T-helper 2 cell treated with Interferon-gamma antibody and Interleukin-4, amounts not matched to agents 5 μg/mL and 100 μg/mL, for 36 hours (primary cell): ENCODE data around the gene GPC5.
"Not testable (repeated sequence)": the region's sequence is repeated elsewhere in the genome, so short reads cannot be mapped to it uniquely, and the experiment has no call there.

Experiments
- DNase-seq: peaks from one replicate; pipeline ENCODE4 v3.0.0; 2021; ENCODE audit warnings: low spot score
- H3K27ac Mint-ChIP-seq: one replicate; pipeline ENCODE4 v1.8.0; 2021; ENCODE audit warnings: mild to moderate bottlenecking, mixed read lengths
- H3K27me3 Mint-ChIP-seq: one replicate; pipeline ENCODE4 v1.8.0; 2021; ENCODE audit warnings: low read depth, mixed read lengths
- H3K36me3 Mint-ChIP-seq: one replicate; pipeline ENCODE4 v1.8.0; 2021; ENCODE audit warnings: low read depth, mixed read lengths
- H3K4me1 Mint-ChIP-seq: one replicate; pipeline ENCODE4 v1.8.0; 2021; ENCODE audit warnings: low read depth, mixed read lengths
- H3K4me3 Mint-ChIP-seq: one replicate; pipeline ENCODE4 v1.8.0; 2022; ENCODE audit warnings: mild to moderate bottlenecking, moderate library complexity, mixed read lengths
- H3K9me3 Mint-ChIP-seq: one replicate; pipeline ENCODE4 v1.8.0; 2021; ENCODE audit warnings: mixed read lengths

The GPC5 gene

DNA sequence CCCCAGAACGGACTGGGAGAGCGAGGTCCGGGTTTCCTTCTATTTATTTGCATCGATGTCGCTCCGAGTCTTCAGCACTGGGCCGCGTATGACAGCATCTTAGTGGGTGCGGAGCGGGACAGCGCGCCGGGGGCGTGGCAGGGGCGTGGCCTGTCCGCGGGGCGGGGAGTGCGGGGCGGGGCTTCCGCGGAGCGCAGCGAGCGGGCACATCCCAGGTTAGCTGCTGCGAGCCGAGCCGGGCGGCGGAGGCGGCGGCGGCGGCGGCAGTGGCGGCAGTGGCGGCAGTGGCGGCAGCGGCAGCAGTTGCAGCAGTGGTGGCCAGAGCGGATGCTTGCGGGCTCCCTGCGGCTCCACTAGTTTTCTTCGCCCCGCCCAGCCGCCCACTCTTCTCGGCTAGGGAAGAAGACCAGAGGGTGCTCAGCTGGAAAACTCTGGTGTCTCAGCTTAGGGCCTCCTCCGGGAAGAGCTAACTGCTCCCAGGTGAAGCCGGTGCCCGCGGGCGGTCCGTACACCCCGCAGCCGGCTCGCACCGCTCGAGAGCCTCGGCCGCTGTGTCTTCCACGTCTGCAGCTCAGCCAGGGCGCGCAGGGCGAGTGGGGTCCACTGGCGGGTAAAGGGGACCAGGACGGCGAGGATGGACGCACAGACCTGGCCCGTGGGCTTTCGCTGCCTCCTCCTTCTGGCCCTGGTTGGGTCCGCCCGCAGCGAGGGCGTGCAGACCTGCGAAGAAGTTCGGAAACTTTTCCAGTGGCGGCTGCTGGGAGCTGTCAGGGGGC, at the start of gene GPC5:
Gene GPC5 (plus strand): TSS at position 209 of the 776 bp plus-strand sequence.
- Mint-ChIP-seq H3K4me1 (peaks cover 9% of the 10 kb centered on the region), H3K9me3 (no peaks in the 10 kb centered on the region), H3K4me3 (peak within 1 kb of the TSS; percentile 75), H3K27me3 (peaks cover 82% of the 10 kb centered on the region), H3K27ac (no peak within 1 kb of the TSS), H3K36me3 (no peaks in the 10 kb centered on the region)
- DNase-seq: peak; percentile 75

DNA sequence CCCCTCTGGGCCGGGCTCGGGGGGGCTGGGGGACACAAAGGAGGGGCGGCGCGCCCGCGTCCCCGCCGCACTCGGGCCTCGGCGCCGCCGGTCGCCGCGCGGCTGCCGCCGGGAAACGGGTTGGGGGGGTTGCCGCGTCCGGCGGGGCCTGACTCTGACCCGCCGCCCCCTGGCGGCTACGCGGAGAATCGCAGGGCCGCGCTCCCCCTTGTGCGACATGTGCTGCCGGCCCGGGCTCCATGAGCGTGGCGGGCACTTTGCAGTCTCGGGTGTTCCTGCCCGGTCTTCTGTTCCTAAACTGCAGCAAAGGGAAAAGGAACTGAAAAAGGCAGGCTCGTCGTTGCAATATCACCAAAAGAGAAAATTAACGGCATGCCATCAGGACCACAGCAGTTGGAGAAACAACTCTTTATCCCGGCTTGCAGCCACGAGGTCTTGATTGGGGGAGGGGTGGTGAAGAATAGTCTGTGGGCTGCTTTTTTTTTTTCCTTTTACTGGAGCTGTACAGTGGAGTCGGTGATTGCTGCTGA, 49.5 kb upstream of the GPC5 start:
- DNase-seq: peak; percentile 91
- Mint-ChIP-seq H3K4me1 (peaks cover 46% of the 10 kb centered on the region), H3K27ac (peak overlapping the region; percentile 91), H3K36me3 (peaks cover 44% of the 10 kb centered on the region), H3K4me3 (peak overlapping the region; percentile 96), H3K9me3 (no peaks in the 10 kb centered on the region), H3K27me3 (peaks cover 2% of the 10 kb centered on the region)

DNA sequence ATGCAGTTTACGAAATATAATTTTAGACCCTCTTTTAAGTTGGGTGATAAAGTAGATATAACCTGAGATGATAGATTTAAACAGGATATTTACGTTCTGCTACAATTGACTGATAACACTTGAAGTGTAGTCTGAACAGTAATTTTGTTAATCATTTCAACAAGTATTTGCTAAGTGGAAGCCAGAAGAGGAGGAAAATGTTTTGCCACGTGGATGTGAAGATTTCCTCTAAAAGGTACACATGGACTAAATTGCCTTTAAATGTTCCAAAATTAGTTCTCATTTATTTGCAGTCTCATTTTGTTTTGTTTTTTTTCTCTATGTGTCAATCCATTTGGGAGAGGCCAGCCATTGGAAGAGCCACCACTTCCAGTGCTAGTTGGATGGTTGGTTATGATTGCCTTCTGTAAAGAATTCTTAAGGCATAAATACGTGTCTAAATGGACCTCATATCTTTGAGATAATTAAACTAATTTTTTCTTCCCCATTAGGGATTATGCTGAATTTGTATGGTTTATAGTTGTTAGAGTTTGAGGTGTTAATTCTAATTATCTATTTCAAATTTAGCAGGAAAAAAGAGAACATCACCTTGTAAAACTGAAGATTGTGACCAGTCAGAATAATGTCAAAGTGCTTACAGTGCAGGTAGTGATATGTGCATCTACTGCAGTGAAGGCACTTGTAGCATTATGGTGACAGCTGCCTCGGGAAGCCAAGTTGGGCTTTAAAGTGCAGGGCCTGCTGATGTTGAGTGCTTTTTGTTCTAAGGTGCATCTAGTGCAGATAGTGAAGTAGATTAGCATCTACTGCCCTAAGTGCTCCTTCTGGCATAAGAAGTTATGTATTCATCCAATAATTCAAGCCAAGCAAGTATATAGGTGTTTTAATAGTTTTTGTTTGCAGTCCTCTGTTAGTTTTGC, 48.2 kb upstream of the GPC5 start:
- no peak overlapping the region for H3K27ac Mint-ChIP-seq
- H3K27me3 Mint-ChIP-seq: peaks cover 2% of the 10 kb centered on the region
- H3K36me3 Mint-ChIP-seq: peaks cover 56% of the 10 kb centered on the region
- no peaks in the 10 kb centered on the region for H3K9me3 Mint-ChIP-seq
- H3K4me3 Mint-ChIP-seq: peak overlapping the region; percentile 96
- no peak for DNase-seq
- peaks cover 46% of the 10 kb centered on the region for H3K4me1 Mint-ChIP-seq

DNA sequence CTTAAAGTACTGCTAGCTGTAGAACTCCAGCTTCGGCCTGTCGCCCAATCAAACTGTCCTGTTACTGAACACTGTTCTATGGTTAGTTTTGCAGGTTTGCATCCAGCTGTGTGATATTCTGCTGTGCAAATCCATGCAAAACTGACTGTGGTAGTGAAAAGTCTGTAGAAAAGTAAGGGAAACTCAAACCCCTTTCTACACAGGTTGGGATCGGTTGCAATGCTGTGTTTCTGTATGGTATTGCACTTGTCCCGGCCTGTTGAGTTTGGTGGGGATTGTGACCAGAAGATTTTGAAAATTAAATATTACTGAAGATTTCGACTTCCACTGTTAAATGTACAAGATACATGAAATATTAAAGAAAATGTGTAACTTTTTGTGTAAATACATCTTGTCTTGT, 47.3 kb upstream of the GPC5 start:
- Mint-ChIP-seq H3K4me3 (peak overlapping the region; percentile 96), H3K27me3 (no peaks in the 10 kb centered on the region), H3K27ac (no peak overlapping the region), H3K36me3 (peaks cover 64% of the 10 kb centered on the region), H3K4me1 (peaks cover 43% of the 10 kb centered on the region), H3K9me3 (no peaks in the 10 kb centered on the region)
- no peak for DNase-seq

- Mint-ChIP-seq H3K4me3 (no peak overlapping the region), H3K36me3 (peaks cover 69% of the 10 kb centered on the region), H3K9me3 (no peaks in the 10 kb centered on the region), H3K27ac (no peak overlapping the region), H3K4me1 (peaks cover 36% of the 10 kb centered on the region), H3K27me3 (no peaks in the 10 kb centered on the region)
- no peak for DNase-seq
Measured at GRCh38 chr13:91351980-91352379, 46.4 kb upstream of the GPC5 start.

GRCh38 chr13:91352891-91353290, 45.5 kb upstream of the GPC5 start:
- peaks cover 34% of the 10 kb centered on the region for H3K4me1 Mint-ChIP-seq
- H3K36me3 Mint-ChIP-seq: peaks cover 76% of the 10 kb centered on the region
- H3K27me3 Mint-ChIP-seq, H3K4me3 Mint-ChIP-seq, H3K9me3 Mint-ChIP-seq, DNase-seq, H3K27ac Mint-ChIP-seq: not testable (repeated sequence)

- no peak overlapping the region for H3K4me3 Mint-ChIP-seq
- peaks cover 38% of the 10 kb centered on the region for H3K4me1 Mint-ChIP-seq
- H3K27ac Mint-ChIP-seq: no peak overlapping the region
- peaks cover 80% of the 10 kb centered on the region for H3K36me3 Mint-ChIP-seq
- H3K27me3 Mint-ChIP-seq: no peaks in the 10 kb centered on the region
- H3K9me3 Mint-ChIP-seq: no peaks in the 10 kb centered on the region
- DNase-seq: no peak
Measured at GRCh38 chr13:91353494-91353893, 44.9 kb upstream of the GPC5 start.

DNA sequence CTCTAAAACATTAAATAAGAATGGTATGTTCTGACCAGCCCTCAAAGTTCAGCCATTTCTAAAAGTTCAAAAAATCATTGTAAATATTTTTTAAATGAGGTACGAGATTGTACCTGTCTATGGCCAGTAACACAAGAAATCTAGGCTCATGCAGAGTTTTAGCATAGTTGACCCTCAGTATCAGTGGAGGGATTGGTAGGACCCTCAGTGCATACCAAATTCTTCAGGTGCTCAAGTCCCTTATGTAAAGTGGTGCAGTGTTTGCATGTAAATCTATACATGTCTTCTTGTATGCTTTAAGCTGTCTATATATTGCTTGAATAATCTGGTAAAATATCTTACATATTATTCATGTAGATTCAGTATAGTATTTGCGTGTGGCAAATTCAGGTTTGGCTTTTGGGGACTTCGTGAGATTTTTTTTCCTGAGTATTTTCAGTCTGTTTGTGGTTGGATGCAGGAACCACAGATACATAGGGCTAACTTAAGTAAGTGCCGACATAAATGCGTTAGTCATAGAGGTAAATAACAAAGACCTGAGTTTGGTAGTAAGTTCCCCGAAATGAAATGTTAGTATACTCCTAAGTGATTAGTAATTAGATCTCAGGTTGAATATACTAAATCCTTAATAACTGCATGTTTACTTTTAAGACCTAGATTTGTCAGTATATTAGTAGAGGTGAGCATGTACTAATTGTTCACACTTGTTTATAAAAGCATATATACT, 43.2 kb upstream of the GPC5 start:
- H3K9me3 Mint-ChIP-seq: no peaks in the 10 kb centered on the region
- no peak overlapping the region for H3K27ac Mint-ChIP-seq
- DNase-seq: no peak
- peaks cover 37% of the 10 kb centered on the region for H3K4me1 Mint-ChIP-seq
- H3K4me3 Mint-ChIP-seq: no peak overlapping the region
- H3K36me3 Mint-ChIP-seq: peaks cover 68% of the 10 kb centered on the region
- no peaks in the 10 kb centered on the region for H3K27me3 Mint-ChIP-seq

- no peak for DNase-seq
- Mint-ChIP-seq H3K27ac (no peak overlapping the region), H3K9me3 (no peaks in the 10 kb centered on the region), H3K27me3 (no peaks in the 10 kb centered on the region), H3K4me3 (no peak overlapping the region), H3K36me3 (peaks cover 60% of the 10 kb centered on the region), H3K4me1 (peaks cover 29% of the 10 kb centered on the region)
Measured at GRCh38 chr13:91355826-91356710, 42.4 kb upstream of the GPC5 start.

- Mint-ChIP-seq H3K27me3 (no peaks in the 10 kb centered on the region), H3K4me1 (peaks cover 20% of the 10 kb centered on the region), H3K9me3 (no peaks in the 10 kb centered on the region), H3K36me3 (peaks cover 50% of the 10 kb centered on the region), H3K27ac (peak overlapping the region; percentile 19), H3K4me3 (no peak overlapping the region)
- no peak for DNase-seq
Measured at GRCh38 chr13:91356919-91357612, 41.4 kb upstream of the GPC5 start.

GRCh38 chr13:91357613-91358386, 40.6 kb upstream of the GPC5 start:
- no peak overlapping the region for H3K4me3 Mint-ChIP-seq
- peaks cover 45% of the 10 kb centered on the region for H3K36me3 Mint-ChIP-seq
- H3K27ac Mint-ChIP-seq: no peak overlapping the region
- no peak for DNase-seq
- no peaks in the 10 kb centered on the region for H3K27me3 Mint-ChIP-seq
- no peaks in the 10 kb centered on the region for H3K9me3 Mint-ChIP-seq
- H3K4me1 Mint-ChIP-seq: peaks cover 17% of the 10 kb centered on the region

GRCh38 chr13:91358387-91358782, 40.0 kb upstream of the GPC5 start:
- no peak overlapping the region for H3K4me3 Mint-ChIP-seq
- H3K27ac Mint-ChIP-seq: no peak overlapping the region

More at GRCh38 chr13:91358387-91358782, 40.0 kb upstream of the GPC5 start:
- H3K4me1 Mint-ChIP-seq: peaks cover 15% of the 10 kb centered on the region
- no peaks in the 10 kb centered on the region for H3K9me3 Mint-ChIP-seq
- H3K36me3 Mint-ChIP-seq: peaks cover 40% of the 10 kb centered on the region
- no peak for DNase-seq
- no peaks in the 10 kb centered on the region for H3K27me3 Mint-ChIP-seq
